Testis (tissue), 2 donors: ENCODE results near the gene ARID1A.

Experiments used
- CTCF ChIP-seq, 3 experiments: fragments of 450-650 bp in 2 of 3; fragments of 200-600 bp in 1 of 3; sonication (generic) in 1 of 3; IDR thresholded peaks; one replicate each; pipeline ENCODE4 v1.5.1; 2016 to 2019; ENCODE audit warnings: antibody characterized with exemption in 3 of 3, mild to moderate bottlenecking in 2 of 3, moderate library complexity in 1 of 3
- POLR2A ChIP-seq: fragments of 450-650 bp; IDR thresholded peaks from one replicate; pipeline ENCODE4 v1.6.1; 2017; ENCODE audit warnings: antibody characterized with exemption, mild to moderate bottlenecking, moderate library complexity

- TF ChIP-seq CTCF (IDR thresholded peaks at IDR 0.05) (peak; percentile 40 to 77 (median 42)), POLR2A (no peak)
Measured at GRCh38 chr1:26826261-26827105, 130.7 kb downstream of the ARID1A start, which contains the start of gene ZDHHC18.
